HG02973 (cell line): ENCODE results near the gene CREB5.

Experiments
- ATAC-seq: cut with Tn5 transposase; IDR thresholded peaks from one replicate; pipeline ENCODE4 v1.9.1; 2021; ENCODE audit warnings: moderate library complexity; ENCODE audit not compliant: unreplicated experiment

Gene CREB5

DNA sequence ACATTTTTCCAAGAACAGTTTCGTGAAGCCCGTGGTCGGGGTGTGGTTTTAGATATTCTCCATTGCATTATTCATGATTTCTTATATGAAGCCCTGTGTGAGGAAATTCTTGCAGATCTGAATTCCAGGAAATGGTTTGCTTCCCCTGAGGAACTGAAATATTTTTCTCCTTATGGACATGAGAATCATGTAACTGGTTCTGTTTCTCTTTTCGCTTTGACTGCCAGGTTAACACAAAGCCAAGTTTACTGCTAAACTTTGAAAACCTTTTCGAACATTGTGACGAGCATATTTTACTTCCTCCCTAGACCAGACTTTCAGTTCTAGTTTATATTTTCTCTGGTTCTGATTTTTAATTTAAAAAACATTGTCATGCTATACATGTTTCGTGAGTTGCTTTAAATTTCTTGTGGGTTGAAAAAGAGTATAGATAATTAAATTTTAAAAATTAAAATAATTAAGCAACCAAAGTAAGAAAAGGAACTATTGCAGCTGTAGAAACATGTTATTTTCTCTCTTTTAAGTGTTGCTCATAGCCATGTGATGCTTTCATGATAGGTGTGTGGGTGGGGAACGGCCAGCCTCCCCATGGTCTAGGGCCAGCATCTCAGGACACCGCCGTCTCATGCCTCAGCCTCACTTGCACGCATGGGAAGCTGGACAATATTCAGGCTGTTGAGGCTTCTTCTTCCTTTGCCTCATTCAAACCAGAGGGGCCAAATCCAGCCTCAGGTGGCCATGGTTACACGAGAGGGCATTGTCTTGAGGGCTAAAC is 97.1 kb downstream of the CREB5 start:
- peak; percentile 73 for ATAC-seq

DNA sequence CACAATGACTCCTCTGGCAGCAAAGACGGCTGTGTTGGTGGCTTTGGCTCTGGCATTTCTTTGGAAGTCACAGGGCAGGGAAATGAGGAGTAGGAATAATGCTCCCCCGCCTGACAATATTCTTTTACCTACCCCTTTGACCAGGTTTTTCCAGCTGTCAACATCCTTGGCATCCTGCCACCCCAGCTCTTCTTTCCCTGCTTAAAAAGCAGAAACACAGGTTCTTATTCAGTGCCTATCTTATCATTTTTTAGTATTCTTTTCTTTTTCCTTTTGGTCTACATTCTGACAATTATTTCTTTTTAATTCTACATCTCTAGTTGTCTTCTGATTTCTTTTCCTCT is 97.7 kb downstream of the CREB5 start:
- no peak for ATAC-seq

DNA sequence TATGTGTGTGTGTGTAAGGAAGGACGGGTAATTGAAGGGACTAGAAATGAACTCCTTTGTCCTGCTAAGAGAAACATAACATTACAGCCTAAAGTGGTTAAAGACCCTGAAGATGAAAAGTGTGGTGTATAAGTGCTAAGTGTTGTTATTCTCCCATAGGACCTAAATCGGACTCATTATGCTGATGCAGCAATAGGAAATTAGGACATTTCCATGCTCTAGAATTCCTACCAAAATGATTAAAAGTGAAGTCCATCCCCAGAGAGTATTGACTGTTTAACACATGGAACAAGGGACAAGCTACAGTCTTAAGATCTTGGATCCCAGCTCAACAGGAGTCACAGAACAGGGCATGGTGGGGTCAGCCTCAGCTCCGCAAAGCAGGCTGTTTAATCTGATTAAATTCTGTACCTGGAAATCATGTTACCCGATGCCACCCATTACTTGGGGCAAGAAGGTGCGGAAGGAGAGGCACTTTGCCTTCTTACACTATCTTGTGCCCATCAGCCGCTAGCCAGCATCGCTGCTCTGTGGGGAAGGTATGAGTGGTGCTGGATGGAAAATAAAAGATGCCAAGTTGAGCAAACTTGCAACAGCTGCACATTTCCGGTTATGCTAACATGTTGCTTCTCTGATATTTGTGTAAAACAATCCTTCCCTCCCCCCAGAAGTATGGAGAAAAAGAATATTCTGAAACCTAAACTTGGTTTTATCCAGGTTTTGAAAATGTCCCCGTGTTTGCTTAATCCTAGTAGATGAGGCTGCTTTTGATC is 100.5 kb downstream of the CREB5 start:
- no peak for ATAC-seq

DNA sequence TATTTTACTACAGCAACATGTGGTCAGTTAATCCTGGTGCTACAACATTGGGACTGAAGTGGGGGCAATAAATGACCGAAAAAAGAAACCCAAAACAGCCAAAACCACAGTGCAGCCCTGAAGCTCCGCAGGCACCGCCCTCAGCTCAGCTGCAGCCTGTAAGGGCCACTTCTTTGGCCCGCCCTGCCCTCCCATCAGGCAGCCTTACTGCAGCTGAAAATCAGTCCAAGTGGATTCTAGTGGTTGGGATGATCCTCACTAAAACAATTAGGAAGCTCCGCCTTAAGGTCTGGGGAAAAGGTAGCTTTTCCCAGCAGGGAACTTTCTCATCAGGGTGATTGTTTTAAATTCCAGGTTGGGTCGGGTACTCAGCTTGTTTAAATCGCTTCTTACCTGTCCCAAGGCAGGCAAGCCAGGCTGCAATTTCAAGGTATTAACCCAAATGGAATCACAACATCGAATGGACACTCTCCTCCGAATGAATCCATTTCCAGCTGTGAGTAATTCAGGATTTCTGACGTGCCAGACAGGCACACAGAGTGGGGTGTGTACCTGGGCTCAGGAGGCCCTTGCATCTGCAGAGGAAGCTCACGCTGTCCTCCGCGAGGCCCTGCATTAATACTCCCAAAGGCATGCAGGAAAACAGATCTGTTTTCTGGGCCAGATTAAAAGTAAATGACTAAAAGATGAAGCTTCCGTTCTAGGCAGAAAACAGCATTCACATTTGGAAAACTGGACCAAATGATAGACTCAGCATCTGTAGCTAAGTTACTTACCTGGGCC is 104.3 kb downstream of the CREB5 start:
- ATAC-seq, result no peak

DNA sequence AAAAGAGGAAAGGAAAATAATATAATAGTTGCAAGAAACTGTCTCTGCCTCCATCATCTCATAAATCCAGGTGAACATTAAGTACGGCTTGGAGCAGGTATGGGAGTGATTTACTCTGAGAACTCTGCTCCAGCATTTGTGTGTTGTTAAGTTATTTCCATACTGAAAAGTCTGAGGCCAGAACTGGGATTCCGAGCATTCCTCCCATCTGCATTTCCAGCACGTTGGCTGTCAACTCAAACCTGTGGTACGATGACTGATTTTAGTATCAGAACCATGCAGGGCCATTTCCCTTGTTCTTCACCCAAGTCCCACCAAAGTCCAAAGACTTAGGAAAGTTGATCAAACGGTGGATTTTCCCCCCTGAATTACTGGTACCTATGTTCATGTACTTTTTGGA is 104.9 kb downstream of the CREB5 start:
- no peak for ATAC-seq

DNA sequence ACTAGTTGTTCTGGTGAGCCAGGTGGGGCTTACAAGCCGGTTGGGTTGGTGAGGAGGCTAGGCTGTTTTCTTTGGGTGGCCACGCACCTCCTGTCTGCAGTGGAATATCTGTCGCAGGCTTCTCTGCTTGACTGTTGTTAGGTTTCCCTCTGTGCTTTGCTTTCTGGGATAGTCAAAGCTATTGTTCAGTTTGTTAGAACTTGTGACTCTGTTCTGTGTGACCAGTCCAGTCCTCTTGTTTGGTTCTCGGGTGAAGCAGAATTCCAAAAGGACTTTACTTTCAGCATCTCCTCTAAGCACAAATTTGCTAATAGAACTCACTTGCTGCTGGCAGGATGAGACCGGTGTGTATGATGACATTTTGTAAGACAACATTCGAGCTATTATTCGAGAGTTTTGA is 105.3 kb downstream of the CREB5 start:
- no peak for ATAC-seq

DNA sequence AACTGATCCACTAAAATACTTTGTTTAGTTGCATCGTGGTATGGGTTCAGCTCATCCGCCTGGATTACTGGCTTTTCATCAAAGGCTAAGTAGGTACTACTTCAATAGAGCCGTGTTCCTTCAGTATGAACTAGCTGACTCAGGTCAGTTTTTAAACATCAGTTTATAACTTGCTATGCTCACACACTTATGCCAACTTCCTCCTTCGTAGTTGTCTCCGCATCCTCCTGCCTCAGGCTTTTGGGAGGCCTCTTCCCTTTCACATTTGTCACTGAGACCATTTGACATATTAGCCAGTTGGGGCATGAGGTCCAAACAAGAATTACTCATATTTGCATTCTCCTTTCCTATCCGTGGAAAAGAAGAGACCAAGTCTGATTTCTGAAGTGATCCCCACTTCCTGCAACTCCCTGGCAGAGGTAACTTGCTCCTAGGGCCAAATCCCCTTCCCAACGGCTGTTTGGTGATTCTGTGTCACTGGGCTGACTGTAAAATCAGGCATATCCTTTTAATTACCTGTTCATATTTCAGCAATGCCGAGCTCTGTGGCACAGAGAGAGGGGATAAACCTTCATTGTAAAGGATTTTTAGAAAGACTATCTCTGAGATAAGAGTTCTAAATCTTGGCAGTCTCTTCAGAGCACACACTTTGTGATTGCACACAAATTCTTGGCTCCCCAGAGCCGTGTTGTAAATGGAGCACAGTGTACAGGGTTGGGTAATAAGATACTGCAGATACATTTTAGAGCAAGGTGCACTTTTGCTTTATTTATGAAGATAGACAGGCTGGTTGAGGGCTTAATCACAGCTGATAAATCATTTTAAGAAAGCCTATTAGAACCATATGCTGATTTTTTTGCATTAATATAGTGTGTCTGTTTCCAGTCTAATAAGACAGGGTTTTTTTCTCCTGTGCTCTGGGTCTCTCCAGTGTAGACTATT is 108.0 kb downstream of the CREB5 start:
- no peak for ATAC-seq

DNA sequence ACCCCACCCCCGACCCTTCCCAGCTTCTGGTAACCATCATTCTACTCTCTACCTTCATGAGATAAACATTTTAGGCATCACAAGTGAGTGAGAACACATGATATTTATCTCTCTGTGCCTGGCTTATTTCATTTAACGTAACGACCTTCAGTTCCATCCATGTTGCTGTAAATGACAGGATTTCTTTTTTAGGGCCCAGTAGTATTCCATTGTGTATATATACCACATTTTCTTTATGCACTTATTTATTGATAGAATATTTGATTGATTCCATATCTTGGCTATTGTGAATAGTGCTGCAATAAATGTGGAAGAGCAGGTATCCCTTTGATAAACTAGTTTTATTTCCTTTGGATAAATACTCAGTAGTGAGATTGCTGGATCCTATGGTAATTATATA is 112.7 kb downstream of the CREB5 start:
- no peak for ATAC-seq

DNA sequence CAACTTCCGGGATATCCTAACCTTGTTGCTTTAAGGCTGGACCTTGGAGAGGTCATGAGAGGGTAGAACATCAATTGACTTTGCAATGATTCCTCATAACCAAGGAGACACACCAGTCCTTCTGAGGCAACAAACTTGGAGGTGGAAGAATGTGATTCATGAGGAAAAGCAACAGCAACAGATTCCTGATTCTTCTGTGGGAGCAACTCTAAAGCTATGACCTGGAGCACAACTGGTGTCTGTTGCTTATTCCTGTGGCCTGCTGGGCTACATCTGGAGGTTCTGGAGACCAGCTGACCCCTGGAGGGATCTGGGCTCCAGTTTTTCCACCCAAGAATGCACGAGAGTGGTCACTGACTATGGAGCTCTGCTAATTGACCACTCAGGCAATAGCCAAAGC is 116.6 kb downstream of the CREB5 start:
- no peak for ATAC-seq

DNA sequence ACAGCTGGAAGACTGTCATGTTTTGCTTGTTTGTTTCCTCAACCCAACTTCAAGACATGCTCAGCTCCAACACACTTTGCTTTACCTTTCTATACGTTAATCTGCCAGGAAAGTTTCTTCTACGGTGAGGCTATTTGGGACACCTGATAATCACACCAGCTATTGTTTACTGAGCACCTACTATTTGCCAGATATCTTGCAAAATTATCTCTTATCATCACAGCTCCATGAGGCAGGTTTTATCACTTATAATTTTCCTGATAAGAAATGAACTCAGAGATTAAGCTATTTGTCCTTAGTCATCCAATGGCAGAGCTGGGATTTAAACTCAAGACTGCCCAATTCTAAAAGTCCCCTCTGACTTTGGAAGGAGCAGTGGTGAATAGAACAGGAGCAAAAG is 117.4 kb downstream of the CREB5 start:
- no peak for ATAC-seq

DNA sequence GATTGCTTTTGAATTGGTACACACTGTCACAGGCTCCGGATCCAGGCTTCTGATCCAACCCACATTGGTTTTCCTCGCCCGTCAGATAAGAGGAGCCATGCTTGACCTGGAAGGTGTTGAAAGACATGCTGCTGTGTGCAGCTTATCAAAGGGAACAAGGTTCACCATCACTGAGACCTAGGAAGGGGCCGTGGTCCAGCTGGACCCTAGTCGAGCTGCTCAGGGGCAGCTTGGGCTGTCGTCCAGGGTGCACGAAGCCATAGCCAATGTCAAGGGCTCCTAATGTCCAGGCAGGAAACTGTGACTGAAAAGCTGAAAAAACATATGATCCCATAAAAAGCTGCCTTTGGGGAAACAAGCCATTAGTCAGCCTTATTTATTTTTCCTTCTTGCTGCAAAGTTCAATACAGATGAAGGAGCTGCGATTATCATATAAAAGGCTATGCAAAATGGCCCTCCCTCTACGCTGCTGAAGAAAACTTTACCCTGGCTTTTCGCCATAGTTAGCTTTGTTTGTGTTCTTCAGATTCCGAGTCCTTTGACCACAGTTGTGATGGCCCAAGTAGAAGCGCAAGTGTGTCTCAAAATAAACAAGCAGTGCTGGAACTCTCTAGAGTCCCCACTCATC is 118.0 kb downstream of the CREB5 start:
- no peak for ATAC-seq

DNA sequence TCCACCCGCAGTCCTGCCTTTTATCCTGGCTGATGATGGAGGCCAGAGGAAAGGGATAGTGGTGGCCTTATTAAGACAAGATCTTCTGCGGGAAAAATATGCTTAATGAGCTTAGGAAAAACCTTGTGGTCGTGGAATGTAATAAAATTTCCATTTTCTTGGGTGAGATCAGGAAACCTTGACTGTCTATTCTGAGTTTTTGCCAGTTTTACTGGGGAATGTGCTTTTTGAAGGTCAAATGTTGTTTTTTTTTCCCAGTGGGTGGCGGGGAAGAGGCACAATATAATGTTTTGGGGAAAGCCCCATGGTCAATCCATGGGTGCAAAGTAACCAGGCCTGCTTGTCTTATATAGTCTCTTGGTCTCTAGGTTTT is 118.5 kb downstream of the CREB5 start:
- no peak for ATAC-seq

DNA sequence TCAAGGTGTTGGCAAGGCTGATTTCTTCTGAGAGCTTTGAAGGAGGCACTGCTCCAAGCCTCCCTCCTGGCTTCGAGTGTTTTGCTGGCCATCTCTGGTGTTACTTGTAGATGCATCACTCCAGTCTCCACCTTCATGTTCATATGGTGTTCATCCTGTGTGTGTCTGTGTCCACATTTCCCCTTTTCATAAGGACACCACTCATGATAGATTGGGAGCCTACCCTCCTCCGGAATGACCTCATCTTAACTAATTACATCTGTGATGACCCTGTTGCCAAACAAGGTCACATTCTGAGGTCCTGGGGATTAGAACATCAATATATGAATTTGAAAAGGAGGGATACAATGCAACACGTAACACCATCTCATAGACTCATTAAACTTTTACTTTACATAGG is 119.0 kb downstream of the CREB5 start:
- no peak for ATAC-seq

DNA sequence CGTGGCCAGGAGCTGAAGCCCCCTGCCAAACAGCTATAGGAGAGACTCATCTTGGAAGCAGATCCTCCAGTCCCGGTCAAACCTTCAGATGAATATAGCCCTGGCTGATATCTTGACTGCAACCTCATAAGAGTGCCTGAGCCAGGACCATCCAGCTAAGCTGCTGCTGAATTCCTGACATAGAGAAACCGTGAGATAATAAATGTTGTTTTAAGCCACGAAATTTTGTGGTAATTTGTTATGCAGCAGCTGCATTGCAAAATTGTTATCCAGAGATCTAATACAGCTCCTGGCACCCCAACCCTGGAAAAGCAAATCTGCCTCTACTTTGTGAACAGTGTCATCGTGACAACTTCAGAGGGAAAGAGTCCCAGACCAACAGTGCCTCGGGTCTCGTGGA is 119.9 kb downstream of the CREB5 start:
- ATAC-seq, result no peak

DNA sequence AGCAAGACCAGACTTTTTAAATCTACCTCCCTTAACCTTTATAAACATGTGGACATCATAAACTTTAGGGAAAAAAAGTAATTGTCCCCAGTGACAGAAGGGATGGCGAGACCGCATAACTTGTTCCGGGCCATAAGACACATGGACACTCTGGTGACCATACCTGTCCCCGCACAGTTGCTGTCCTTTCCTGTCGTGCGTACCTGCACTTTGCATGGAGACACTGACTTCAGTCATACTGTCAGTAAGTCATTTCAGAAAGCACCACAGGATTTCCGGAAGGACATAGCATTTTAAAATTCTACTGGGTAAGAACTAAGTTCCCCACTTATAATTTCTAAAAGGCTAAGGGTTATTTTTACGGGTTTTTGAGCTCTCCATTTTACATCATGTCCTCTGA is 120.9 kb downstream of the CREB5 start:
- ATAC-seq, result no peak

DNA sequence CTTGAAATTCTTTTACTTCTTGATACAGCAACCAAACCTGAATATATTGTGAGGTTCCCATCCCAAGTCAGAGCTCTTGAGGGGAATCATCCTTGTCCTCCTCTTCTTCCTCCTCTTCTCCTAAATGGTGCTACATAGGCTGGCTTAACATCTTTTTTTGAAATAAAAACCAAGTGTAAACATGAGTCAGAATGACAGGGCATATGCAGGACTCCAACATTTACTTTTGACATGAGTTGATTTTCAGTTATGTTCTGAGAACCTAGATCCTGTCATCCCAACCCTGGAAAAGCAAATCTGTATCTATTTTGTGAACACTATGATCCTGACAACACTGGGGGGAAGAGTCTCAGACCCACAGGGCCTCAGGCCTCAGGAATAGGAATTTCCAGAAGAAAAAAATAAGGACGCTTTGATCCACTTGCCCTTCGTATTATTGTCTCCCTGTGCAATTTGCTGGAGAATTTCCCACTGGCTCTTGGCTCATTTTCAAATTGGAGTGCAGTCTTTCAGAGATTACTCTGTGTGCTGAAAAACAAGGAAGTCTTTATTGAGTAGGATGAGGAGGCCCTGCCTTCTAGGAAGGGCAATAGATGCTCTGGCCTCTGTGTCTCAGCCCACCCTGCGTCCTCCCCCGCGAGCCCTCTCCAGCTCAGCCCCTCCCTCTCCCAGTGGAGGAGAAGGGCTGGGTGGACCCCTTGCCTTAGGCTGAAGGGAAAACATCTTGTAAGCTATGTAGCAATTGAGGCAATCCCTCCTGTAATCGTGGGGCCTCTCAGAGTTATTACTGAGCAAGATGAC is 121.6 kb downstream of the CREB5 start:
- ATAC-seq, result no peak

DNA sequence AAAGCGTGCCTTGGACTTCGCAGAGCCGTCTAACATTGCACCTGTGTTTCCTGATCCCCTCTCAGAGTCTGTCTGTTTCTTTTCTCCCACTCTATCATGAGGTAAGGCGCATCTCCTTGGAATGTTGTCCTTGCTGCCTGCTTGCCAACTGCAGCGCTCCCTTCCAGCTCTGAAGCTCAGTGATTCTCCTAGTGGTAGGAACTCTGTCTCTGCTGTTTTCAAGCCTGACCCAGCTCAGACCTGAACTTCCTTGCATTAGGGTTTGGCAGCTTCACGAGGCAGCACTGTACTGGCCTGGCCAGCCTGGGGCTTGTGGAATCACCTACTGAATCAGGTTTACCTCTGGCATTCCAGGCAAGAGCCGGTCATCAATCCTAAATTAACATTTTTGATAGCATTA is 123.9 kb downstream of the CREB5 start:
- no peak for ATAC-seq

DNA sequence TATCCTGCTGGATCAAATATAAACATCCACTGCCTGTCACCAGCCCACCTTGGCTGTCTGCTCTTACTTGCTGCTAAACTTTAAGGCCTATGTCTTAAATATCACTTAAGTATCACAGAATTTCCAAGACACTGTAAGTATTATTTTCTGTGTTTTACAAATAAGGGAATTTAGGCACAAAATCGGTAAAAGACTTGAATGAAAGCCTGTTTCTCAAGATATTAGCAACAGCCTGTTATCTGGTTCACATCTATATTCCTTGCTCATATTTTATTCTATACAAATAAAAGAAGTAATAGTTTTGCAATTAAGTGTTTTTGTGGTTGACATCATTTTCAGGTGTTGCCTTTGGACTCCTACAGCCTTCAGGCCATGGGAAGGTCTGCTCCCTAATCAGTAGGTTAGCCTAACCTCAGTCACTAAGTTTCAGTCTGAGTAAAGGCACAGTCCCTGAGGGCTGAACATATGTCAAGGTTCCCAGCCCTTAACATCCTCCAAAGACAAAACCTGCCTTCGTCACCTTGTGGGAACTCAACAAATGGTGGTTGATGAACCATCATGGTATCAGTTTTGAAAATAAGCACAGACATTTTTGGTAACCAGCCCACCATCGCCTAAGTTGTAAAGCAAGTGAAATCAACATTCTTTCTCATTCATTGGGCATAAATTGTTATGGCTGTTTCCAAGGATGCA is 127.1 kb downstream of the CREB5 start:
- peak; percentile 97 for ATAC-seq

DNA sequence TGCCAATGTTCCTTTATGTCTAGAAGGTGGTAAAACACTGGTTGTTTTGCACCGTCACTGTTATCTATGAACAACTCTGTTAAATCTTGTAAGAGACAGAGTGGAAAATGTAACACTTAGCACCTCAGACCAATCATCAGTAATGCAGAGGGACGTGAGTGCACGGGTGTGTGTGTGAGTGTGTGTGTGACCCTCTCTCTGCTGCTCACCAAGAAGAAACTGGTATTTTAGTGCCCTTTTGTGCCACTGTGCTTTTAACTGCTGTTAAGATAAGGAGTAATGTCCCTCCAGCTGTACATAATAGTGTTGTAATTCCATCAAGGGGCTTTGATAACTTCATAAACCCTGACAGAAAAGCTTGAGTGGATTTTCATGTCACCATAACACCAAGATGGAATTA is 130.1 kb downstream of the CREB5 start:
- no peak for ATAC-seq
